Measurements from ENCODE around the gene GRIA3.

The GRIA3 gene

GRCh38 chrX:123181233-123181914 is 2.7 kb upstream of the GRIA3 start:
- TF ChIP-seq ZNF274 (IDR thresholded peaks at IDR 0.05; ENCODE audit: low read depth, low read length), result no peak
- no peak overlapping the region for H3K4me3 ChIP-seq (ENCODE audit: low read length)

- peak overlapping the region; percentile 5; the same call in 1 of the 2 replicates for H3K4me3 ChIP-seq (ENCODE audit: low read length)
- no peak for TF ChIP-seq ZNF274 (IDR thresholded peaks at IDR 0.05; ENCODE audit: low read depth, low read length)
These were observed 793 bp downstream of the GRIA3 start for GRCh38 chrX:123184866-123185276.

GRCh38 chrX:123185721-123186120 is 1.6 kb downstream of the GRIA3 start:
- no peak for TF ChIP-seq ZNF274 (IDR thresholded peaks at IDR 0.05; ENCODE audit: low read depth, low read length)
- no peak overlapping the region for H3K4me3 ChIP-seq (ENCODE audit: low read length)

GRCh38 chrX:123186801-123187200 is 2.7 kb downstream of the GRIA3 start:
- TF ChIP-seq ZNF274 (IDR thresholded peaks at IDR 0.05; ENCODE audit: low read depth, low read length), result no peak
- H3K4me3 ChIP-seq (ENCODE audit: low read length), result no peak overlapping the region

GRCh38 chrX:123188081-123188480 is 4.0 kb downstream of the GRIA3 start:
- no peak overlapping the region for H3K4me3 ChIP-seq (ENCODE audit: low read length)
- TF ChIP-seq ZNF274 (IDR thresholded peaks at IDR 0.05; ENCODE audit: low read depth, low read length), result no peak

GRCh38 chrX:123189338-123189737 is 5.3 kb downstream of the GRIA3 start:
- TF ChIP-seq ZNF274 (IDR thresholded peaks at IDR 0.05; ENCODE audit: low read depth, low read length), result no peak
- H3K4me3 ChIP-seq (ENCODE audit: low read length), result no peak overlapping the region

- H3K4me3 ChIP-seq (ENCODE audit: low read length), result no peak overlapping the region
- no peak for TF ChIP-seq ZNF274 (IDR thresholded peaks at IDR 0.05; ENCODE audit: low read depth, low read length)
These were observed 6.0 kb downstream of the GRIA3 start for GRCh38 chrX:123190096-123190495.

GRCh38 chrX:123193101-123193500 is 9.0 kb downstream of the GRIA3 start:
- H3K4me3 ChIP-seq (ENCODE audit: low read length), result no peak overlapping the region
- TF ChIP-seq ZNF274 (IDR thresholded peaks at IDR 0.05; ENCODE audit: low read depth, low read length), result no peak

GRCh38 chrX:123199338-123199737 is 15.3 kb downstream of the GRIA3 start:
- TF ChIP-seq ZNF274 (IDR thresholded peaks at IDR 0.05; ENCODE audit: low read depth, low read length), result no peak
- H3K4me3 ChIP-seq (ENCODE audit: low read length), result no peak overlapping the region

- TF ChIP-seq ZNF274 (IDR thresholded peaks at IDR 0.05; ENCODE audit: low read depth, low read length), result no peak
- no peak overlapping the region for H3K4me3 ChIP-seq (ENCODE audit: low read length)
These were observed 17.6 kb downstream of the GRIA3 start for GRCh38 chrX:123201720-123202119.

- TF ChIP-seq ZNF274 (IDR thresholded peaks at IDR 0.05; ENCODE audit: low read depth, low read length), result no peak
These were observed 18.4 kb downstream of the GRIA3 start for GRCh38 chrX:123202523-123202922.

GRCh38 chrX:123203772-123204171 is 19.7 kb downstream of the GRIA3 start:
- TF ChIP-seq ZNF274 (IDR thresholded peaks at IDR 0.05; ENCODE audit: low read depth, low read length), result no peak
- no peak overlapping the region for H3K4me3 ChIP-seq (ENCODE audit: low read length)

More at GRCh38 chrX:123202523-123202922, 18.4 kb downstream of the GRIA3 start:
- H3K4me3 ChIP-seq (ENCODE audit: low read length), result no peak overlapping the region

- no peak overlapping the region for H3K4me3 ChIP-seq (ENCODE audit: low read length)
- TF ChIP-seq ZNF274 (IDR thresholded peaks at IDR 0.05; ENCODE audit: low read depth, low read length), result no peak
These were observed 22.1 kb downstream of the GRIA3 start for GRCh38 chrX:123206176-123206575.

- H3K4me3 ChIP-seq (ENCODE audit: low read length), result no peak overlapping the region
- TF ChIP-seq ZNF274 (IDR thresholded peaks at IDR 0.05; ENCODE audit: low read depth, low read length), result no peak
These were observed 26.2 kb downstream of the GRIA3 start for GRCh38 chrX:123210252-123210651.

- H3K4me3 ChIP-seq (ENCODE audit: low read length), result no peak overlapping the region
- TF ChIP-seq ZNF274 (IDR thresholded peaks at IDR 0.05; ENCODE audit: low read depth, low read length), result no peak
These were observed 31.5 kb downstream of the GRIA3 start for GRCh38 chrX:123215397-123216089.

All from GM08714 (cell line).